HG03565 (cell line): Measurements from ENCODE around the gene EIF4EBP3.

Source experiments
- ATAC-seq: cut with Tn5 transposase; IDR thresholded peaks from one replicate; pipeline ENCODE4 v1.9.1; 2021; ENCODE audit warnings: mild to moderate bottlenecking, moderate library complexity; ENCODE audit not compliant: unreplicated experiment

The EIF4EBP3 gene

GRCh38 chr5:140556438-140556837 is 9.0 kb downstream of the EIF4EBP3 start:
- ATAC-seq = no peak

- peak; percentile 91 for ATAC-seq
Measured at GRCh38 chr5:140557136-140557805, 9.8 kb downstream of the EIF4EBP3 start, which contains the start of gene SRA1. SRA1 (minus strand) TSS chr5:140557473; CDS start chr5:140557452, 21 bp downstream.

DNA sequence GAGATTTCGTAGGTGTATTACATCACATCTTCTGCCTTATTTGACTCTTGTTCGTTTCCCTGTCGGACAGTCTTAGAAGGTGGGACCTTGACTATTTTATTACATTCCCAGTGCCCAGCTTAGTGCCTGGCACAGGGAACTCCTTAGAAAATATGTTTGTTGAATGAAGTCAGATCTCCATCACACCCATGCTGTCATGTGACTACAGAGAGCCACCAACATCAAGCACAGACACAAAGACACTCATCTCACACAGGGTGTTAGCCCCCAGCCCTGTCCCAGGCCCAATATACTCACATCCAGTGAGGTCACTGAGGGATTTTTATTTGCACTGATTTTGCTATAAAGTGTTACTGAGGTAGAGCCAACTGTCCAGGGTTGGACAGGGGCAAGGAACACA is 10.5 kb downstream of the EIF4EBP3 start:
- no peak for ATAC-seq

GRCh38 chr5:140558542-140558941 is 11.1 kb downstream of the EIF4EBP3 start:
- ATAC-seq = no peak

DNA sequence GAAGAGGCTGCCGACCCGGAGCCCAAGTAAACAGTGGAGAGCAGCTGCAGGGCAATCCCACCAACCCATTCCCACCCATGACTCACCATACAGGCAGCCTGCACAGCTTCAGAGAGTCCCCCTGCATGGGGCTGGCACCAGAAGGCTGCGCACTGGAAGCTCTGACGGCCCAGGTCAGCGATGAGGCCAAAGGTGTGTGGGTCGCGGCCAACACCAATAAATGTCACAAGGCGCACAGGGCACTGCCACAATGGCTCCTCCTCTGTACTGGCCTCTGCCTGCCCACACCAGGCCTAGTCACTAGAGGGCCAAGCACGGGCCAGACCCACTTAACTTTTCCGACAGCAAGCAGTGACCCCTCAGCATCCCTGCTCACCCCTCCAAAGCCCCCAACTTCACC is 12.8 kb downstream of the EIF4EBP3 start:
- no peak for ATAC-seq

- ATAC-seq = no peak
Measured at GRCh38 chr5:140561753-140562523, 14.5 kb downstream of the EIF4EBP3 start.

DNA sequence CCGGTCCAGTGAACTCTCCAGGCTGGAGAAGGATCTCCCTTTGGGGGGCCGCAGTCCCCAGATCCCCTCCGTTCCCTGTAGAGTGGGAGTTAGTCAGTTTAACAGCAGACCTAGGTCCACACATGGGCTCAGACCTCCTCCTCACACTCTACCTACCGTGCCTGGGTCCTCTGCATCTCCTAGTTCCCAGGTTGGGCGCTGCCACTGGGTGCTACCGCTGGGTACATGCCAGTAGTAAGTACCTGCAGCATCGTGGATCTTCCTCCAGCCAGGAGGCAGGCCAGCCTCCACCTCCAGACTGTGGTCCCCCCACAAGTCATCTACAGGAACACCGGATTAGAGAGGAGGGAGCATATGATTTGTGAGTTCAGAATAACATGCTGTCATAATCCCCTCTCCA is 16.1 kb downstream of the EIF4EBP3 start:
- no peak for ATAC-seq

DNA sequence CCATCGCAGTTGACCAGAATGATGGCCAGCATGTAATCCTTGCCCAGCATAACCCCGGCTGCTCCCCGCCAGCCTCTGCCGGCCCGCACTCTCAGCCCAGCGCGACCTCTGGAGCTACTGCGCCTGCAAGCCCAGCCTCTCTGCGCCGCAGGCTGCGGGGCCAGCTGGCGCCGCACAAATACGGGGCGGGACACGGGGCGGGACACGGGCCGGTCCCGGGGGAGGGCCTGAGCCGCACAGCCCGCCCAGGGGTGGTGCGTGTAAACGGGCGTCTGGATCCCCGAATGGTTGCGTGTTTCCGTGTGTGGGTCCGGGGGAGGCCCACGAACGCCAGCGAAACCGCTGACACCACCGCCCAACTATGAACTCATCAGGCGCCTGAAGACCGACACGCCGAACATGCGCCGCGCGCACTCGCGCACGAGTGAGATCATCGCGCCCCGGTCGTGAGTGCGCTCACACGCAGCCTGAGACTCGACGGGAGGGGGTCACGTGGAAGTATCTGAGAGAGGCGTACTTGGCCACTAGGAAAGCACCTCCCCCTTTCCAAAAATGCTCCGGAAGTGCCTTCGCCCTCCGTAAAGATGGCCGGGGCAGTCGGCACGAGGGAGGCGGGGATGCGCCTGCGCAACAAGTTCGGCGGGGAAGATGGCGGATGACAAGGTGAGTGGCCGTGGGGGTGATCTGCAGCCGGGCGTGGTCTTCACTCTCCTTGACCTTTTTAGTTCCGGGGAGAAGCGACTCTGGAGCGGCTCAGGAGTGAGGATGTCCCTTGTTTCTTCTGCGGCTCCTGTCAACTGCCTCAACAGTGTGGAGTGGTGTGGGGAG is 16.9 kb downstream of the EIF4EBP3 start, which contains the start of the genes APBB3 and SLC35A4:
APBB3 (minus strand) TSS at position 403 of the 828 bp plus-strand sequence; CDS start at position 50, 353 bp downstream.
SLC35A4 (plus strand) TSS at position 633 of the 828 bp plus-strand sequence. CDS start 2,342 bp downstream, outside the sequence.
- peak; percentile 80 for ATAC-seq

GRCh38 chr5:140565024-140565779 is 17.7 kb downstream of the EIF4EBP3 start:
- no peak for ATAC-seq

DNA sequence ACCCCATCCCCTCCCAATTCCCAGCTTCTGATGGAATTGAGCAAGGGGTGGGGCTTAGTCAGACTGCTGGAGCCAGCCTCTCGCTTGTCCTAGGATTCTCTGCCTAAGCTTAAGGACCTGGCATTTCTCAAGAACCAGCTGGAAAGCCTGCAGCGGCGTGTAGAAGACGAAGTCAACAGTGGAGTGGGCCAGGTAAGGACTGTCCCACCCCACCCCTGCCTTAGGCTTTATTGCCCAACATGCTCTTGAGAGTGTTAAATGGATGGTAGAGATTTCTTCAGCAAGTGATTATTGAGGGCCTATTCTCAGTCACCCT is 18.3 kb downstream of the EIF4EBP3 start:
- no peak for ATAC-seq

GRCh38 chr5:140566665-140567064 is 19.2 kb downstream of the EIF4EBP3 start:
- ATAC-seq = no peak

DNA sequence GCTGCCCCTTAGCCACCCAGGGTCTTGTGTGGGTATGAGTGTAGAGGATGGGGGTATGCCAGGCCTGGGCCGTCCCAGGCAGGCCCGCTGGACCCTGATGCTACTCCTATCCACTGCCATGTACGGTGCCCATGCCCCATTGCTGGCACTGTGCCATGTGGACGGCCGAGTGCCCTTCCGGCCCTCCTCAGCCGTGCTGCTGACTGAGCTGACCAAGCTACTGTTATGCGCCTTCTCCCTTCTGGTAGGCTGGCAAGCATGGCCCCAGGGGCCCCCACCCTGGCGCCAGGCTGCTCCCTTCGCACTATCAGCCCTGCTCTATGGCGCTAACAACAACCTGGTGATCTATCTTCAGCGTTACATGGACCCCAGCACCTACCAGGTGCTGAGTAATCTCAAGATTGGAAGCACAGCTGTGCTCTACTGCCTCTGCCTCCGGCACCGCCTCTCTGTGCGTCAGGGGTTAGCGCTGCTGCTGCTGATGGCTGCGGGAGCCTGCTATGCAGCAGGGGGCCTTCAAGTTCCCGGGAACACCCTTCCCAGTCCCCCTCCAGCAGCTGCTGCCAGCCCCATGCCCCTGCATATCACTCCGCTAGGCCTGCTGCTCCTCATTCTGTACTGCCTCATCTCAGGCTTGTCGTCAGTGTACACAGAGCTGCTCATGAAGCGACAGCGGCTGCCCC is 19.8 kb downstream of the EIF4EBP3 start:
- peak; percentile 23 for ATAC-seq

GRCh38 chr5:140567871-140568270 is 20.4 kb downstream of the EIF4EBP3 start:
- no peak for ATAC-seq

- ATAC-seq = no peak
Measured at GRCh38 chr5:140568443-140569063, 21.1 kb downstream of the EIF4EBP3 start.

DNA sequence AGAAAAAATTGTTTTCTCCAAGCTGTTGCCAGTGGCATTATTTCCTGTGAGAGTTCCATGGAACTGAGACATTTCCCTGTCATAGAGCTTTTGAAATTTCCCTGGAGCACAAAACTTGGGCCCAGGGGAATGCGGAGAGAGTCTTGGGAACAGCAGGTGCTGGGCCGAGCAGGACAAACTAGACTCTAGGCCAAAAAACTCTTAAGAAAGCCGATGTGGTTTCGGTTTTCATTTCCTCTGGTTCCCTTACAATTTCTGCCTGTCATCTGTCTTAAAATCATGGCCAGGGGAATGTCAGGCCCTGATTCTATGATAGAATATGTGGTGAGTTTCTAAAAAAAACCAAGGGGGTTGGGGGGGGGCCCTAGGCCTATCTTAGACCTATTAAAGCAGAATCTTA is 21.7 kb downstream of the EIF4EBP3 start:
- ATAC-seq = no peak

- no peak for ATAC-seq
Measured at GRCh38 chr5:140570058-140570457, 22.6 kb downstream of the EIF4EBP3 start.

DNA sequence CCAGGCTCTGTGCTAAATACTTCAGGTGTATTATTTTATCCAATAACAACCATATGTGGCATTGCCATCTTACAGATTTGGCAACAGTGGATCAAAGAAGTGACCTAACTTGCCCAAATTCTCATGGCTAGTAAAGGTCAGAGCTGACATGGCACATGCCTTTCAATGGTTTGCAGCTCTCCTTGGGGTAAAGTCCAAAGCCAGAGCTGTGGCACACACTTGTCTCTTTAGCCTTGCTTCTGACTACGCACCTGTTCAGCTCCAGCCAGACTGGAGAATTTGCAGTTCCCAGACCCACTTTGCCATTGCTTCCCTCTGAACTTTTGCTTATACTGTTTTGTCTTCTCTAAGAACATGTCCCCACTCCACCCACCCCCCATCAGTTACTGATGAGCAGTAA is 23.0 kb downstream of the EIF4EBP3 start:
- no peak for ATAC-seq

DNA sequence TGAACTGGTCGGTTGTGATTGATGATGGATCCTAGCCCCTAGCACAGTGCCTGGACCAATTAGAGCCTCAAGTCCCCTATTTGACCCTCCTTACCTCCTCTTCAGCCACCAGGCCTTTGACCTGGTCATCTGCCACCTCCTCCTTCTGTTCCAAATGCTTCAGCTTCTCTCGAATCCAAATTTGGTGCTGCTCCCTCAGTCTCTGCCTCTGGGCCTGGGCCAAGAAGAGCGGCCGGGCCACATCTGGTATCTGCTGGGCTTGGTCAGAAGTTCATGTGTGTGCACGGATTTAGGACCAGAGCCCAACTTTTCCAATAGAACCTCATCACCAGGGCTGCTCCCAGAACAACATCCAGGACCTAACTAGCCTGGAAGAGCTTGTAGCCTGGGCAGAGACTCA is 23.6 kb downstream of the EIF4EBP3 start:
- no peak for ATAC-seq

- ATAC-seq = no peak
Measured at GRCh38 chr5:140573683-140574082, 26.2 kb downstream of the EIF4EBP3 start.

DNA sequence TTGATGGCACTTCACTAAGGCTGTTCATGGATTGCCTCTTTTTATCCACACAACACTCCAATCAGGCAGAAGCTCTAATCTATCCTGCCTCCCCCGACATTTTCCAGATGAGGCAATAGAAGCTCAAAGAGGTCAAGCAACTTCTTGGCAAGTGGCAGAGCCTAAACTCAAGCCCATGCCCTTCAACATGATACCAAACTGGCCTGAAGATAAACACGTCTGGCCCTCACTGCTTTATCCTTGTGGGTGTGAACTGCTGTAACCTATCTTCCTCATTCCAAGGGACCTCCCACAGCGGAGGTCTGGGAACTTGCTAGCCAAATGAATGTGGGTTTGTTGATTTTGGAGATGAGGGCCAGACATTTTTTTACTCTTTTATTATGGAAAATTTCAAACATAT is 26.7 kb downstream of the EIF4EBP3 start:
- no peak for ATAC-seq
